Activated gamma-delta T cell treated with Interleukin-2 at 50 U/mL for 16 hours (primary cell): ENCODE measurements around the gene ADCY5.

ENCODE experiments used
- DNase-seq: peaks from one replicate; pipeline ENCODE4 v3.0.0-alpha.2; 2020

Gene ADCY5

GRCh38 chr3:123322866-123323265 lies 126.0 kb downstream of the ADCY5 start:
- DNase-seq: no peak

GRCh38 chr3:123321806-123322205 lies 127.1 kb downstream of the ADCY5 start:
- no peak for DNase-seq

GRCh38 chr3:123320221-123320620 lies 128.7 kb downstream of the ADCY5 start:
- no peak for DNase-seq

GRCh38 chr3:123319760-123320159 lies 129.1 kb downstream of the ADCY5 start:
- DNase-seq: no peak

- DNase-seq: no peak
Measured at GRCh38 chr3:123318374-123318773, 130.5 kb downstream of the ADCY5 start.

- DNase-seq: no peak
Measured at GRCh38 chr3:123317716-123318115, 131.2 kb downstream of the ADCY5 start.

DNA sequence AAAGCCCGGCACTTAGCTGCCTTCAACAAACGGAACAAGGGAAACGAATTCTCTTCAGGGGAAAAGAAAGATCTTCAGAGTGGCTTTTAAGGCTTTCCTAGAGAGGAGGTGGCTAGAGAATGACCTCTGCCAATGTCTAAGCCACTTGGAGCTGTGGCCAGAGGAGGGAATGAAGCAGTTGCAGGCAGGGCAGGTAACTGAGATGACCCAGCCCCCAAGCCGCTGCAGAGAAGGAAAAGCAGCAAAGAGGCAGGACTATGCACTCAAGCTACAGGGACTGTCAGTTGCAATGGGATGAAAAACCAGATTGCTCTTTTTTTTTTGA lies 133.7 kb downstream of the ADCY5 start:
- DNase-seq: no peak

DNA sequence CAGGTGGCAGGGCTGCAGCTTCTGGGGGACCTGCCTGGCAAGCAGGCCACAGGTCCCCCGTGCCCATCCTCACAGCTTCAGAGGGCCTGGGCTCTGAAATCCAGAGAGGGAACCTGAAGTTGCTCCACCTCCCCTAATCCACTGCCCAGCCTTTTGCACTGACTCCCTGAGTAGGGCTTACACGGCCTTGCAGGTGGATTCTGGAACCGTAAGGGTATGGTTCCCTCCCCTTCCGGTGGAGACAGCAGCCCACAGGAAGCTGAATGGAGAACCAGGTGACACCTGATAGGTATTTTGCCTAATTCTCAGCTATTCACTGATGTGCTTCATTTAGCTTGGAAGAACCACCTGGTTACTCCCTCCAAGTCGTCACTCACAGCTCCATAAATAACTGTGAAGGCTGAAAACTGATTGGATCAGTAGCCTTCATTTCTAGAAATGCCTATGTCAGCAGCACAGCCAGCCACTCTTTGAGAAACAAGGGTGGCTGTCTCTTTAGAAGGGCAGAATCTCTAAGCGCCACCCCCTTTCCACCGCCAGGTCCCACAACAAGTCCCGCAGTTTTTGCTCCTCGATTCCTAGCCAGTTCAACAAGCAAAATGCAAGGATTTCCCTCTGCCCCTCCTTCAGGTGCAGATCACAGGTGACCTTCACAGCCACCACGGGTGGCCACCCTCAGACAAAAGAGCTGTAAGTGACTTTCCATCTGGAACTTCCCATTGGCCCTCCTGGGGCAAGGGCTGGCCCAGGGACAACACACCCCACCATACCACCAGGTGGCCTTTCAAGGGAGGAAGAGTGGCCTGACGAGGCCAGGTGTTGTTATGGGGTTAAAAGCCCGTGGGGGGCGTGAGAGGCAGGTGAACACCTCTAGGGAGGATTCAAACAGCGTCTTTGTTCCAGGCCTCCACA lies 134.3 kb downstream of the ADCY5 start:
- DNase-seq: no peak

DNA sequence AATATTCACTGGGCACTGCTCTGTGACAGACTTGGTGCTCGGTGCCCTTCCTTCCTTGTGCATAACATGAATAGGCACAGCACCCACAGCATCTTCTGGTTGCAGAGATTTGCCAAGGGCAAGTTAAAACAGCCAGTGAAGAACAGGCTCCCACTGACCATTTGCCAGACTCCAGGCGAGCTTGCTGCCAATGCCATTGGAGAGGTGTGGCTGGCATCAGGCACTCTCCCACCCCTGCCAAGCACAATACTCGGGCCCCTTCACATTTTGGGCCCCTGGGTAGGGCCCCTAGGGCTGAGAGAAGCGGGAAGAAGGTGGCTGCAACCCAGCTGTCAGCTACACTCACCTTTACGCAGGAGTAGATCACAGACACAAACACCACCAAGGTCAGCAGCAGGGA lies 135.0 kb downstream of the ADCY5 start:
- DNase-seq: no peak

DNA sequence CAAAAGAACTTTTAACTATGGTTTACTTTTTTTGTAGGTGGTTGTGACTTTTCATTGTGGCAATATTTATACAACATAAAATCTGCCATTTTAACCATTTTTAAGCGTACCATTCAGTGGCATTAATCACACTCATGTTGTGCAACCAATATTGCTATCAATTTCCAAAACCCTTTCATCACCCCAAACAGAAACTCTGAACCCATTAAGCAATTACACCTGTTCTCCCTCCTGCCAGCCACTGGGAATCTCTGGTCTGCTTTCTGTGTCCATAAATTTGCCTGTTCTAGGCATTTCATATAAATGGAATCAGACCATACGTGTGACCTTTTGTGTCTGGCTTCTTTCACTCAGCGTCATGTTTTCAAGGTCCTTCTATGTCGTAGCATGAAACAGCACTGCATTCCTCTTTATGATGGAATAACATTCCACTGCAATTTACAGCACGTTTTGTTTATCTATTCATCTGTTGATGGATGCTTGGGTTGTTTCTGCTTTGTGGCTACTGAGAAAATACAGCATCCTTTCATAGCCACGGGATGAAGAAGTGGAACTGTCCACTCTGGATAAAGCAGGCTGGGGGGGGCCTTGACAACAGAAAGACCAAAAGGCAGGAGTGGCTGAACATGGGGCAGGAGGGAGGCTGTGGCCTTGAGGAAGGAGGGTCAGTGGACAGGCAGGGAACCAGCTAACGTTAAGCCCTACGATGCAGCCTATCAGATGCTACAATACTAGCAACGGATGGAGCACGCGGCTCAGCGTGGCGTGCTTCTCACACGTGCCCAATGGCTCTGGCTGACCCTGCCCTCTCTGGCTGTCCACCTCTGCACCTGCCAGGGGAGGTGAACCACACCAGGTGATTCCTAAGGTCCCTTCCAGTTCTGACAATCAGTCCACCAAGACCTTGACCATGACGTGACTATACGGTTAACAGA lies 136.3 kb downstream of the ADCY5 start:
- DNase-seq: no peak

GRCh38 chr3:123311201-123311600 lies 137.7 kb downstream of the ADCY5 start:
- DNase-seq: no peak

GRCh38 chr3:123310741-123311140 lies 138.1 kb downstream of the ADCY5 start:
- DNase-seq: no peak

- DNase-seq: no peak
Measured at GRCh38 chr3:123310186-123310585, 138.7 kb downstream of the ADCY5 start.

GRCh38 chr3:123307064-123307463 lies 141.8 kb downstream of the ADCY5 start:
- DNase-seq: no peak

DNA sequence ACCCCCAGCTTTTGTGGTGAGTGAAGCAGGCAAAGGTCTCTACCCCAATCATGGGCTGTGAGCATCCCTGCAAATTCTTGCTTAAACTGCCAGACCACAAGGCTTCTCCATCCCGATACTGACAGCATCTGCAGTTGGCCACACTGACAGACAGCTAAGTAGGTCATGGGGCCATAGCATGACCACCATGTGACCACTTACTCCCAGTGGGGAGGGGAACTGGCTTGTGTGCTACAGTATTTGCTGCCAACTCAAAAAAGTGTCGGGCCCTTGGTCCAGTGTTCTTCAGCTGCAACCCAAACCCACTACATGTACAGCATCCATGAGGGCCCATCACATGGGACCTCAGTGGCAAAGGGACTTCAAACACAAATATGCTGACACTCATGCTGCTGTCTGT lies 143.7 kb downstream of the ADCY5 start:
- DNase-seq: no peak

DNA sequence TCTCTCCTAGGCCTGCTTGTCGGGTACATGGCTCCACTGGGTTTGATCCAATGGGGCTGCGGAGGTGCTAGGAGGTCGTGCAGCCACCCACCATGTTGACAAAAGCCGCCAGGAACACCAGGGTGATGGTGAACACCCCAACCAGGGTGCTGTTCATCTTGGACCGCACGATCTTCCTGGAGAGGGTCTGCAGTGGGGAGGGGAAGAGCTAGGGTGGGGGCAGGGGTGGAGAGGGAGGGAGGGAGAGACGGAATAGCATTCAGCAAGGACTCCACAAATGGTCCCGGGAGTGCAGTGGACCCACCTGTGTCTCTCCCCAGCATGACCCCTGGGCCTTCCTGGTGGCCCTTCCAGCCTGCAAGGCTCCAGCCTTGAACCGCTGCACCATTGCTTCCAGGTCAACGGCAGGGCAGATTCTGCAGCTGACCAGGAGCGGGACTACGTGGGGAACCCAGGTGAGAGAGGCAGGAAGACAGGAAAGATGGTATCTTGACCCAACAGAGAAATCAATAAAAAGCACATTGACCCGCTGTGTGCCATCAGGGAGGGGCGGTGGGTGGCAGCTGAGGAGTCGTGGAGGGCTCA lies 144.8 kb downstream of the ADCY5 start:
- no peak for DNase-seq

GRCh38 chr3:123302961-123303360 lies 145.9 kb downstream of the ADCY5 start:
- no peak for DNase-seq

GRCh38 chr3:123301331-123302184 lies 147.3 kb downstream of the ADCY5 start:
- no peak for DNase-seq

- no peak for DNase-seq
Measured at GRCh38 chr3:123300583-123300982, 148.3 kb downstream of the ADCY5 start.

DNA sequence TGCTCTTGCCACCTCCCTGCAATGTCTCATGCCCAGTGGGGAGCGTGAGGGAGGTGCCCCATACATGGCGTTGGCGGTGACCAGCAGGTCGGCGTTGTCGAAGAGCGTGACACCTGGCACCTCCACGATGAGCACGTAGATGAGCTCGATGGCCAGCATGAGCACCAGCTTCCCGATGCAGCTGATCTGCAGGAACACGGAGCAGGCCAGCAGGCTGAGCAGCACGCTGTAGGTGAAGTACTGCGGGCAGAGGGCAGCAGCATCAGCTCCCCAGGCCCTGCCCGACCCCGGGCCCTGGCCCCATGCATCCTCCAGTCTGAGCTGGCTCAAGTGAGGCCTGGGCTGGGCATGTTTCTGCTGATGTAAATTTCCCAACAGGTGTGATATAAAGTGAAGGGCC lies 148.8 kb downstream of the ADCY5 start:
- DNase-seq: no peak

DNA sequence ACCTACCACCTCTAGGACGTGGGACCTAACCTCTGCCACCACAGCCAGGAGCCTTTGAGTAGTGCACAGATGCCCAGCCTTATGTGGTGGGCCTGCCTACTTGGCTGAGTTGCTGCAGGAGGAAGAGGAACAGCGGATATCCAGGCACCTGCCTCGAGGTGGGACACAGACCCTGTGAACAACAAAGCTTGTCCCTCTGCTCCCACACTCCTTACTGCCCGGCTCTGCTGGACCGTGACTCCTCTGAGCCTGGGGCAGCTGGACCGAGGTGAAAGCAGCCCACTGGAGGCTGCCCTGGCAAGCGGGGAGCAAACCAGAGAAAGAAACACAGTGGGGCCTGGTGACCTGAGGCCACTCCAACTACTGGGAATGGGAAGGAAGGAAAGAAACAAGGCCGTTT lies 149.3 kb downstream of the ADCY5 start:
- no peak for DNase-seq

DNA sequence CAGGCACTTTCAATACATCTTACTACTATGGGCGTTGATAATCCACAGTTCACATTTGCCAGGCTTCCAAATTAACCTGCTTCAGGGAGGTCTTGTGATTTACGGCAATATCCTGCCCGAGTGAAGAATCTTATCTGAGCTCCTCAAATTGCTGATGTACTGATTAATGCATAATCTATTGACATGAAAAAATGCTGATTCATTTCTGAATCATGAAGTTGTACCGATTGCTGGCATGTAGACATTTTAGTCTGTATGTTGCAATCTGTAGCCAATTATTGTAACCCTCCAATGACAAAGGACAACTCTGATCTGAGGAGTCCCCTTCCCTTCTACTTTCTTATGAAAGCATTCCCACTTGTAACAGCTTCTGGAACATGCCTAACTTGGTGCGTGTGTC lies 150.0 kb downstream of the ADCY5 start:
- no peak for DNase-seq

- no peak for DNase-seq
Measured at GRCh38 chr3:123297627-123297899, 151.3 kb downstream of the ADCY5 start.
